GM12892 (cell line): ENCODE measurements around the gene LACRT.

ENCODE experiments used
- POLR2A ChIP-seq: IDR thresholded peaks from 2 replicates; pipeline ENCODE4 v1.6.1; 2011; ENCODE audit warnings: low read depth, low read length, control low read depth
- POLR2AphosphoS5 ChIP-seq: IDR thresholded peaks from 2 replicates; pipeline ENCODE4 v1.6.1; 2011; ENCODE audit warnings: low read depth, low read length, control low read depth

DNA sequence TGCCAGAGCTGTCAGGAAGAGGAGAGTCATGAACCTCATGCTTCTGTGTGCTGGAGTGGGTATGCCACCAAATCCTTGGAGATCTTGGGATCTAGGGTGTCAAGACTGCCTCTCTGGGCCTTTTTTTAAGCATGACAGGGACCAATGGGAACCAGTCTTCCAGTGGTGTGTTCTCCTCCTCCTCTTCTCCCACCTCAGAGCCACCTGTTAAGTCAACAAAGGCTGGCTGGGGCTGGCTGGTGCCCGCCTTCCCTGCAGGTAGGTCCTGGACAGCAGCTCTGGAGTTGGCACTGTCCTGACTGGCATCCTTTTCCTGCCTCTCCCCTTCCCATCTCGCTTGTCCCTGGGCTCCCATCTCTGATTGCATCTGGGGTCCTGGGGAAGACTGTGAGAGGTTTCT lies 13.6 kb upstream of the LACRT start, which contains the start of gene DCD:
- no peak for TF ChIP-seq POLR2A
- no peak for TF ChIP-seq POLR2AphosphoS5
